Endothelial cell of umbilical vein (primary cell): ENCODE results near the gene SH3BP4. TPM values are rescaled to one million over a fixed set of nuclear protein-coding genes. Genes with fewer than 3 reads are reported as not detected.

Experiments used
- BruUV-seq: library from RNA; stranded (reverse); fragments of 400-500 nt; replicated peaks from 2 replicates; lab custom pipeline; 2021; lab: Mats Ljungman, UMichigan
- CTCF ChIA-PET: fragments of 300-600, 350-600 bp; sonication (Branson Sonifier 250); formaldehyde crosslinking; loops from one replicate; lab custom pipeline; 2021; ENCODE audit warnings: antibody characterized with exemption, inconsistent platforms; lab: Charles Lee
- POLR2A ChIA-PET: fragments of 300-600, 350-600 bp; sonication (Branson Sonifier 250); formaldehyde crosslinking; loops from one replicate; lab custom pipeline; 2021; ENCODE audit warnings: antibody characterized with exemption, inconsistent platforms; lab: Charles Lee
- DNase-seq: peaks from one replicate; pipeline ENCODE4 v3.0.0-alpha.2; 2011; ENCODE audit warnings: low read depth, low spot score
- FAIRE-seq: peaks from 2 replicates; lab custom pipeline; 2011; peaks lifted over from hg19 to GRCh38; lab: Jason Lieb, UNC
- H2AFZ ChIP-seq: 2 replicates; pipeline ENCODE4 v1.6.0; 2012; ENCODE audit warnings: low read depth, low read length, control low read depth, inconsistent platforms
- H3K27ac ChIP-seq: 2 replicates; pipeline ENCODE4 v1.5.1; 2011; ENCODE audit warnings: low read depth, mild to moderate bottlenecking, control low read depth, low read length, moderate library complexity; ENCODE audit not compliant: insufficient read depth
- H3K27me3 ChIP-seq, 2 experiments: 2 replicates each; pipeline versions ENCODE4 v1.6.0 to v1.6.1; 2011; ENCODE audit warnings: low read length in 2 of 2, mixed read lengths in 1 of 2; ENCODE audit not compliant: control insufficient read depth in 2 of 2, insufficient read depth in 2 of 2
- H3K36me3 ChIP-seq, 2 experiments: 2 replicates in 1 of 2; 3 replicates in 1 of 2; pipeline ENCODE4 v1.5.1; 2011; ENCODE audit warnings: low read length in 2 of 2, mild to moderate bottlenecking in 1 of 2, moderate library complexity in 1 of 2; ENCODE audit not compliant: control insufficient read depth in 2 of 2, insufficient read depth in 2 of 2; ENCODE audit errors: extremely low read depth in 1 of 2
- H3K4me1 ChIP-seq: 3 replicates; pipeline ENCODE4 v1.5.1; 2011; ENCODE audit warnings: mild to moderate bottlenecking, low read length; ENCODE audit not compliant: control insufficient read depth, insufficient read depth; ENCODE audit errors: extremely low read depth
- H3K4me2 ChIP-seq: 2 replicates; pipeline ENCODE4 v1.6.1; 2011; ENCODE audit warnings: low read length, control low read depth, mixed read lengths; ENCODE audit not compliant: insufficient read depth
- H3K4me3 ChIP-seq, 3 experiments: fragments of 200-600 bp in 1 of 3; sonication (generic), shearing (Covaris generic) in 1 of 3; replicated peaks in 1 of 3; 2 replicates each; pipeline ENCODE4 v1.5.1; 2011 to 2016; ENCODE audit warnings: control low read depth in 3 of 3, low read length in 3 of 3, mild to moderate bottlenecking in 2 of 3, inconsistent platforms in 1 of 3, low read depth in 1 of 3, moderate library complexity in 1 of 3; ENCODE audit not compliant: insufficient read depth in 1 of 3
- H3K79me2 ChIP-seq: 2 replicates; pipeline ENCODE4 v1.6.0; 2012; ENCODE audit warnings: low read length, inconsistent platforms; ENCODE audit not compliant: control insufficient read depth, insufficient read depth
- H3K9ac ChIP-seq: replicated peaks from 2 replicates; pipeline ENCODE3; 2011; ENCODE audit warnings: low read length, control low read depth; ENCODE audit not compliant: insufficient read depth; ENCODE audit errors: extremely low read depth
- H3K9me1 ChIP-seq: replicated peaks from 3 replicates; pipeline ENCODE4 v1.6.0; 2011; ENCODE audit warnings: mild to moderate bottlenecking, low read length; ENCODE audit not compliant: control insufficient read depth, insufficient read depth; ENCODE audit errors: extremely low read depth
- H3K9me3 ChIP-seq: replicated peaks from 2 replicates; pipeline ENCODE4 v1.5.1; 2012; ENCODE audit warnings: low read length, inconsistent platforms; ENCODE audit not compliant: control insufficient read depth, insufficient read depth
- H4K20me1 ChIP-seq: replicated peaks from 2 replicates; pipeline ENCODE3; 2011; ENCODE audit warnings: mild to moderate bottlenecking, low read length; ENCODE audit not compliant: control insufficient read depth, insufficient read depth; ENCODE audit errors: extremely low read depth
- EZH2 ChIP-seq: IDR thresholded peaks from 2 replicates; pipeline ENCODE4 v1.6.1; 2012; ENCODE audit warnings: borderline replicate concordance, low read depth, mild to moderate bottlenecking, moderate library complexity, low read length, inconsistent platforms; ENCODE audit not compliant: severe bottlenecking
- FOS ChIP-seq: IDR thresholded peaks from 2 replicates; pipeline ENCODE4 v1.6.1; 2011; ENCODE audit warnings: mild to moderate bottlenecking, low read length, moderate library complexity, borderline replicate concordance; ENCODE audit not compliant: insufficient read depth
- GATA2 ChIP-seq: IDR thresholded peaks from 2 replicates; pipeline ENCODE4 v1.7.0; 2011; ENCODE audit warnings: low read depth, mild to moderate bottlenecking, moderate library complexity, mixed read lengths, low read length; ENCODE audit not compliant: insufficient read length, insufficient read depth
- JUN ChIP-seq: IDR thresholded peaks from 2 replicates; pipeline ENCODE4 v1.6.1; 2011; ENCODE audit warnings: borderline replicate concordance, low read depth; ENCODE audit not compliant: insufficient read length, insufficient read depth
- MYC ChIP-seq: IDR thresholded peaks from one replicate; pipeline ENCODE4 v1.6.1; 2011; ENCODE audit warnings: mild to moderate bottlenecking, low read depth, low read length
- POLR2A ChIP-seq: IDR thresholded peaks from 2 replicates; pipeline ENCODE4 v1.6.1; 2012; ENCODE audit warnings: low read depth, mild to moderate bottlenecking, control low read depth, low read length
- POLR2AphosphoS5 ChIP-seq: IDR thresholded peaks from 2 replicates; pipeline ENCODE4 v1.6.1; 2012; ENCODE audit warnings: low read depth, mild to moderate bottlenecking, control low read depth, low read length, moderate library complexity; ENCODE audit not compliant: insufficient read depth
- dilution Hi-C: fragments of 300-500 bp; cut with MboI; formaldehyde crosslinking; loops from one replicate; pipeline ENCODE4 v1.15.0; 2019; ENCODE audit warnings: low sequenced_read_pairs; ENCODE audit not compliant: extremely low pct_ligation_motif_present
- intact Hi-C: fragments of 100-400 bp; cut with micrococcal nuclease; formaldehyde crosslinking; loops from one replicate; pipeline ENCODE4 v1.10.0; 2022
- polyA plus RNA-seq, 4 experiments: library from polyadenylated mRNA; depleted of rRNA in 3 of 4; stranded (reverse) in 3 of 4; unstranded in 1 of 4; fragments of >200 nt; gene quantifications; 2 replicates each; pipeline versions ENCODE4 v1.2.1 to v1.2.3, GENCODE V29; 2011 to 2012; ENCODE audit warnings: missing spikeins in 1 of 4
- total RNA-seq: library from RNA; stranded (reverse); gene quantifications from 2 replicates; pipeline ENCODE4 v1.2.3, GENCODE V29; 2021
- TF ChIP-seq, protein P1 (sequence below), 2 donors: IDR thresholded peaks; 1 replicate in 1 of 2; 2 replicates in 1 of 2; pipeline ENCODE4 v1.5.1; 2011; ENCODE audit warnings: low read length in 2 of 2, mild to moderate bottlenecking in 2 of 2, moderate library complexity in 2 of 2, control low read depth in 1 of 2, inconsistent platforms in 1 of 2, low read depth in 1 of 2; ENCODE audit not compliant: insufficient read depth in 1 of 2; ENCODE audit errors: extremely low read depth in 1 of 2
- TF ChIP-seq, protein P2 (sequence below): IDR thresholded peaks from 2 replicates; pipeline ENCODE4 v1.6.1; 2011; ENCODE audit not compliant: insufficient read depth, insufficient read length

The SH3BP4 gene
- total and polyA plus RNA-seq, 2 donors (not counting 3 experiments of a cell fraction or from before 2014, with no cell fraction given): 85.2 to 100.0 TPM

DNA sequence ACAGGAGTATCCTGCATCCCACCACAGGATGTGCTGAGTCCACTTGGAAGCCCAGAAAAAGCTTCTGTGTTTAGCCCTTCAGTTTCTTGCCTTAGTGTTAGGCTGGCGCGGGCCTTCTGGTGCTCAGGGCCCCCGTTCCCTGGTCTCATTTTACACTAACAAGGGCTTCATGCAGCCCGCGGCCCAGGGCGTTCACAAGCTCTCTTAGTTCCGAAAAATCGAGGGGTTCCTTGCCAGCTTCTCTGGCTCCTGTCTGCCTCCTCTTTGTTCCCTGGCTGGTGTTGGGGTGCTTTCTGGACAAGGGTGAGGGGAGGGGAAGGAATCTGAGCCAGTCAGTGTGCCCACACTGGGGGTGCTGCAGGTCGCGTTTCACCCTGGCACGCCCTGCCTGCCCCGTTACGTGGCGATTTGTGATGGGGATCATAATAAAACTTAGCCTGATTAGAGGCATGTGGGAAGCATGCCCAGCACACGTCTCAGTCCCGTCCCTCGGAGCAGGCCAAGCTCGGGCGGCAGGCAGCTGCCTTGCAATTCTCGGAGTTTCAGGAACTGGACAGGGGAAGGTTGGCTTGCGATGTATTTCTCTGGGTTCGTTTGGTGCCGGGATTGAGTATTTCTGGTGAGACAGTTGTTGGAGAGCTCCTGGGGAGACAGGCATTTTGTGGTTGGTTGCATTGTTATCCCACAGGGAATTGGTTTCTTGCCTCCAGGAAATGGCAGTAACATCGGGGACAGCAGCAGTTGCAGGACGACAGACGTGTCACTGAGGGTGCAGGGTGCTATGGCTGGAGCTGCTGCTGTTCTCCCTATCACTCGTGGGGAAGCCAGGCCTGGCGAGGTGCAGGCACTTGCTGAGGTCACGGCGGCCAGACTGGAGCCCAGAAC is 22.9 kb downstream of the SH3BP4 start:
- Histone ChIP-seq H4K20me1 (no peaks in the 10 kb centered on the region), H3K4me1 (peaks cover 49% of the 10 kb centered on the region), H3K9ac (no peak overlapping the region), H3K36me3 (peaks cover 2 to 4% of the 10 kb centered on the region in 2 experiments), H3K27me3 (no peaks in the 10 kb centered on the region), H2AFZ (no peak overlapping the region), H3K79me2 (peaks cover 90% of the 10 kb centered on the region), H3K4me2 (no peak overlapping the region), H3K4me3 (no peak overlapping the region), H3K27ac (no peak overlapping the region), H3K9me3 (no peaks in the 10 kb centered on the region), H3K9me1 (no peaks in the 10 kb centered on the region)
- FAIRE-seq (no peak), DNase-seq (no peak)
- TF ChIP-seq POLR2AphosphoS5 (no peak), MYC (no peak), FOS (no peak), EZH2 (no peak), GATA2 (no peak), JUN (no peak), POLR2A (no peak)
- TF ChIP-seq, protein P1, sequence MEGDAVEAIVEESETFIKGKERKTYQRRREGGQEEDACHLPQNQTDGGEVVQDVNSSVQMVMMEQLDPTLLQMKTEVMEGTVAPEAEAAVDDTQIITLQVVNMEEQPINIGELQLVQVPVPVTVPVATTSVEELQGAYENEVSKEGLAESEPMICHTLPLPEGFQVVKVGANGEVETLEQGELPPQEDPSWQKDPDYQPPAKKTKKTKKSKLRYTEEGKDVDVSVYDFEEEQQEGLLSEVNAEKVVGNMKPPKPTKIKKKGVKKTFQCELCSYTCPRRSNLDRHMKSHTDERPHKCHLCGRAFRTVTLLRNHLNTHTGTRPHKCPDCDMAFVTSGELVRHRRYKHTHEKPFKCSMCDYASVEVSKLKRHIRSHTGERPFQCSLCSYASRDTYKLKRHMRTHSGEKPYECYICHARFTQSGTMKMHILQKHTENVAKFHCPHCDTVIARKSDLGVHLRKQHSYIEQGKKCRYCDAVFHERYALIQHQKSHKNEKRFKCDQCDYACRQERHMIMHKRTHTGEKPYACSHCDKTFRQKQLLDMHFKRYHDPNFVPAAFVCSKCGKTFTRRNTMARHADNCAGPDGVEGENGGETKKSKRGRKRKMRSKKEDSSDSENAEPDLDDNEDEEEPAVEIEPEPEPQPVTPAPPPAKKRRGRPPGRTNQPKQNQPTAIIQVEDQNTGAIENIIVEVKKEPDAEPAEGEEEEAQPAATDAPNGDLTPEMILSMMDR (IDR thresholded peaks at IDR 0.05; ENCODE audit: extremely low read depth in 1 of 2, insufficient read depth in 1 of 2, low read depth in 1 of 2, low read length in 2 of 2): no peak
- TF ChIP-seq, protein P2, sequence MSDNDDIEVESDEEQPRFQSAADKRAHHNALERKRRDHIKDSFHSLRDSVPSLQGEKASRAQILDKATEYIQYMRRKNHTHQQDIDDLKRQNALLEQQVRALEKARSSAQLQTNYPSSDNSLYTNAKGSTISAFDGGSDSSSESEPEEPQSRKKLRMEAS: no peak
- ChIA-PET CTCF (interaction anchor here (0.6 to 1.3 kb wide), 2 partner anchors 18 to 25 kb away, joined by 3 read pairs; no protein-coding TSS in a partner anchor), POLR2A (no interaction called here)
- no TSS peak for BruUV-seq
- dilution Hi-C loops: no loop called here
- intact Hi-C loops: no loop called here
